Nephron progenitor cell (in vitro differentiated cells): ENCODE measurements around the gene ARHGAP42.

ENCODE experiments used
- DNase-seq: peaks from one replicate; pipeline ENCODE4 v3.0.0; 2021
- H3K27ac Mint-ChIP-seq: 2 replicates; pipeline ENCODE4 v1.8.0; 2021; ENCODE audit warnings: mild to moderate bottlenecking, moderate library complexity, mixed read lengths
- H3K27me3 Mint-ChIP-seq: 2 replicates; pipeline ENCODE4 v1.8.0; 2021; ENCODE audit warnings: mild to moderate bottlenecking, low read depth, mixed read lengths; ENCODE audit not compliant: poor library complexity
- H3K36me3 Mint-ChIP-seq: 2 replicates; pipeline ENCODE4 v1.8.0; 2021; ENCODE audit warnings: low read depth, mixed read lengths
- H3K4me1 Mint-ChIP-seq: 2 replicates; pipeline ENCODE4 v1.8.0; 2021; ENCODE audit warnings: mixed read lengths
- H3K4me3 Mint-ChIP-seq: 2 replicates; pipeline ENCODE4 v1.8.0; 2021; ENCODE audit warnings: mild to moderate bottlenecking, moderate library complexity, mixed read lengths
- H3K9me3 Mint-ChIP-seq: 2 replicates; pipeline ENCODE4 v1.8.0; 2021; ENCODE audit warnings: mild to moderate bottlenecking, moderate library complexity, mixed read lengths
- TF ChIP-seq, protein P1 (sequence below): fragments of 200-600 bp; sonication (generic); IDR thresholded peaks from 2 replicates; pipeline ENCODE4 v1.5.0; 2021; ENCODE audit warnings: antibody characterized with exemption

ARHGAP42 gene

DNA sequence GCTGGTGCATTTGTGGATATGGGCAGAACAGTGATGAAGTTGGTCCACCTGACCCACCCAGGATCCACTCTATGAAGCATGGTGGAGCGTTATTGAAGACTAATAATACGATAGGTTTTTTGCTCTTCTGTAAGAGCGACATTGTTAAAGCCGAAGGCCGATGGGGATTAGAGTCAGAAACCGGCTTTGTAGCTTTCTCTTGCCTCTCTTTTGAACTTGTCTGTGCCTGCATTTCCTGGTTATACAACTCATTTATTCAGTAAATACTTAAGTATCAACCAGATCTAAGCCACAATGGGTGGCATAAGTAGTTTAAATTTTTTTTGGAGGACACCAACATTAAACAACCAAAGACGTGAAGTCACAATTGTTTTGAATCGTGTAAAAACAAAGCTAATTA, 93.4 kb downstream of the ARHGAP42 start:
- no peaks in the 10 kb centered on the region for H3K27me3 Mint-ChIP-seq
- H3K9me3 Mint-ChIP-seq, result no peaks in the 10 kb centered on the region
- no peak overlapping the region for H3K4me3 Mint-ChIP-seq
- H3K27ac Mint-ChIP-seq, result no peak overlapping the region
- peaks cover 12% of the 10 kb centered on the region for H3K36me3 Mint-ChIP-seq
- no peak for DNase-seq
- TF ChIP-seq, protein P1, sequence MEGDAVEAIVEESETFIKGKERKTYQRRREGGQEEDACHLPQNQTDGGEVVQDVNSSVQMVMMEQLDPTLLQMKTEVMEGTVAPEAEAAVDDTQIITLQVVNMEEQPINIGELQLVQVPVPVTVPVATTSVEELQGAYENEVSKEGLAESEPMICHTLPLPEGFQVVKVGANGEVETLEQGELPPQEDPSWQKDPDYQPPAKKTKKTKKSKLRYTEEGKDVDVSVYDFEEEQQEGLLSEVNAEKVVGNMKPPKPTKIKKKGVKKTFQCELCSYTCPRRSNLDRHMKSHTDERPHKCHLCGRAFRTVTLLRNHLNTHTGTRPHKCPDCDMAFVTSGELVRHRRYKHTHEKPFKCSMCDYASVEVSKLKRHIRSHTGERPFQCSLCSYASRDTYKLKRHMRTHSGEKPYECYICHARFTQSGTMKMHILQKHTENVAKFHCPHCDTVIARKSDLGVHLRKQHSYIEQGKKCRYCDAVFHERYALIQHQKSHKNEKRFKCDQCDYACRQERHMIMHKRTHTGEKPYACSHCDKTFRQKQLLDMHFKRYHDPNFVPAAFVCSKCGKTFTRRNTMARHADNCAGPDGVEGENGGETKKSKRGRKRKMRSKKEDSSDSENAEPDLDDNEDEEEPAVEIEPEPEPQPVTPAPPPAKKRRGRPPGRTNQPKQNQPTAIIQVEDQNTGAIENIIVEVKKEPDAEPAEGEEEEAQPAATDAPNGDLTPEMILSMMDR, result no peak
- peaks cover 12% of the 10 kb centered on the region for H3K4me1 Mint-ChIP-seq

DNA sequence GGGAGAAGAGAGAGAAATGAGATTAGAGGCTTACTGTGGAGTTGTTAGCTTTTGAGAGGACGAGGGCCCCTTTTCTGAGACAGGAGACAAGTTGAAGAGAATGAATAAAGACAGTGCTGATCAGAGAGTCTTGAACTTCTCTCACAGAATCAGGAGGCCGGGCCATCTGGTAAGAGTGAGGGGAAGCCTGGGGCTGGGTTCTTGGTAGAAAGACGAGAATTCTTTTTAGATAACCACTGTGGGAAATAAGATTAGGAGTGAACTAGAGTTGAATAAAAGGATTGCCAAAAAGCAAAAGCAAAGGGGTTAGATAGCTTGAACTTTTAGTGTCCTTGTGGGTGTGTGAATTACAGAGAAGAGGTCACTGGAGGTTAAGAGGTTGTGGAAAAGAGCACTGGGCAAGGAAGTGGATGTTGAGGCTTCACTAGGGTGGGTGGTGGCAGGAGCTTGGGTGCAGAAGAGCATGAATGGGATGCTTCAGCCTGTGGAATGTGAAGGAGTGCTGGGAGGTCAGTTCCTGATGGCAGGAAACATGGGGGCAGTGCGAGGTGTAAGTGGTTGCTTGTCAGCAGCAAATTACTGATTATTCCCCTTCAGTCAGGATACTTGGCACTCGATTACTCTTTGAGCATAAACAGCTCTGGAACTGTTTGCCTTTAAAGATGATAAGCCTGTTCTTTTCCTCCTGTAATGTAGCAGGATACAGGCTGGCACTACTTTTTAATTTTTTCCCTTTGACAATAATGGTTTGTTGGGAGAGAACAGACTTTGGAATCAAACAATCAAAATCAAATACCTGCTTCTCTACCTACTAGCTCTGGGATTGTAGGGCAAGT, 98.3 kb downstream of the ARHGAP42 start:
- peaks cover 17% of the 10 kb centered on the region for H3K36me3 Mint-ChIP-seq
- peaks cover 6% of the 10 kb centered on the region for H3K9me3 Mint-ChIP-seq
- no peak overlapping the region for H3K4me3 Mint-ChIP-seq
- no peaks in the 10 kb centered on the region for H3K27me3 Mint-ChIP-seq
- DNase-seq, result no peak
- TF ChIP-seq, protein P1, result no peak
- no peak overlapping the region for H3K27ac Mint-ChIP-seq
- H3K4me1 Mint-ChIP-seq, result no peaks in the 10 kb centered on the region

DNA sequence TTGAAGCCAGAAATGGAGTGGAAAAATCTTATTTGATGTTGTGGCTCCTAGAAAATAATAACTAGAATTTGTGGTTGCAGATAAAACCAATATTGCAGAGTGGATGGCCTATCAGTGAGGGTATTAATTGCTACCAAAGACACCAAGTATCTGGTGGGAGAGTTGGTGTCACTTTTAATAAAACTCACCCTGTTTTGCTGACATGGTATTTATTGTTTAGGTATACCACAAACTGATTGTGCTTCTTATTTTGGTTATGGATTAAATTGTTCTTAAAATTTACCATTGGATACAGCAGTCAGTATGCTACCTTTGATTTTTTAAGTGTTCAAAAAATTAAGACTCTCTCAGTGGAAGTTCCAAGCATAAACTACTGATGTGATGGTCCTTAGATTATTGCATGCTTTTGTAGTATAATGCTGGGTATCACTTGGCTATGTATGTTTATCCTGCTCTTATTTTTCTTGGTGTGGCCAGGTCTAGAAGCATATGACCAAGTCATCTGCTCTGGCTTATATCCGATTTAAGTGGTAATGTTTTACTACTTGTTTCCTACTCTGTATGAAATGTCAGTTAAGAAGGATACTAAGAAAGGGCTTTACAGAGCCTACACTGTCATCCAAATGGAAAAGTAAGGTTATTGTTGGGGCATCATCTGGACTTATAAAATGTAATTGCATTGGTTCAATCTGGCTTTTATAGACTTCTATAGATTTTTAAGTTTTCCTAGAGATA, 101.6 kb downstream of the ARHGAP42 start:
- Mint-ChIP-seq H3K27ac (no peak overlapping the region), H3K9me3 (peaks cover 6% of the 10 kb centered on the region), H3K27me3 (no peaks in the 10 kb centered on the region), H3K36me3 (peaks cover 8% of the 10 kb centered on the region), H3K4me3 (no peak overlapping the region), H3K4me1 (no peaks in the 10 kb centered on the region)
- TF ChIP-seq, protein P1, result no peak
- DNase-seq, result no peak

DNA sequence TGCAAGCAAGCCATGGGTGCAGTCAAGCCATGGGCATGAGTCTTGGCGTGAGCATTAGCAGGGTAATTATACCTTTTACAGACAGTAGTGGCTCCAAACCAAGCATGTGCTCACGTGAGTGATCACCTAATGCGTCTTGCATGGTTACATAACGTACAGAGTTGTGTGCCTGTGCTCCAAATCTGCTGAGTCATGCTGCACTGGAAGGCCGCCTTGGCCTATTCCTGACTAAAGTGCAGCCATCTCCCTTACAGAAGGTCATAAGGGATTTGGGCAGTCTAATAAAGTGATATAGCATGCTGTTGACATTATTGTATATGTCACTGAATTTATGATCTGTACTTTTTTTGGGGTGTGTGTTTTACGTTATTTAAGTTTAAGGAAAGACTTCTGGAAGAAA, 102.4 kb downstream of the ARHGAP42 start:
- DNase-seq, result no peak
- H3K9me3 Mint-ChIP-seq, result peaks cover 6% of the 10 kb centered on the region
- no peak overlapping the region for H3K27ac Mint-ChIP-seq
- peaks cover 13% of the 10 kb centered on the region for H3K36me3 Mint-ChIP-seq
- no peaks in the 10 kb centered on the region for H3K4me1 Mint-ChIP-seq
- H3K27me3 Mint-ChIP-seq, result no peaks in the 10 kb centered on the region
- no peak overlapping the region for H3K4me3 Mint-ChIP-seq
- TF ChIP-seq, protein P1, result no peak

DNA sequence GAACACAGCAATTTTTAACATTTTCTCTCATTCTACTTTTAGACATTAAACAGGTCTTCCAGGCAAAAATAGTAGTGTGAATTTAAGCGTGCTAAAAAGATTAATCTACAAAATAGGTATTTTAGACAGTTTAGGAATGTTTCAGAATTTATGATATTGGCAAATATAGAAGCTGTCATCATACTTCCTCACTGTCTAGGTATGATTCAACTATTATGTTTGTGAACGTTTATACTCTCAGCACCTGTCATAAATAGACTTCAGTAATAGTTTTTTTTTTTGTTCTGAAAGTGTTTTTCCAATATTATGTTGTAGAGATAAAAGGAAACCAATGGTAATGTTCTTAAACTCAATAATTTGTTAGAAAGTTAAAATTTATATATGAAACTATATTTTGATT, 103.0 kb downstream of the ARHGAP42 start:
- Mint-ChIP-seq H3K27me3 (no peaks in the 10 kb centered on the region), H3K4me3 (no peak overlapping the region), H3K4me1 (no peaks in the 10 kb centered on the region), H3K9me3 (peaks cover 6% of the 10 kb centered on the region), H3K27ac (no peak overlapping the region), H3K36me3 (peaks cover 13% of the 10 kb centered on the region)
- DNase-seq, result no peak
- TF ChIP-seq, protein P1, result no peak
